Lower lobe of right lung (tissue), 2 donors: ENCODE results near the gene ZNF460. TPM values are rescaled to one million over a fixed set of nuclear protein-coding genes. Genes with fewer than 3 reads are reported as not detected.

ENCODE experiments used
- ATAC-seq, 2 donors: fragments of 200-7000 bp; cut with Tn5 transposase; one replicate each; pipeline ENCODE4 v1.9.1; 2020 to 2022; ENCODE audit warnings: mild to moderate bottlenecking in 2 of 2, moderate library complexity in 2 of 2
- DNase-seq: peaks from one replicate; pipeline ENCODE4 v3.0.0-alpha.2; 2020
- H3K27ac ChIP-seq: fragments of 200-600 bp; one replicate; pipeline ENCODE4 v1.8.0; 2022
- H3K27me3 ChIP-seq: fragments of 200-600 bp; one replicate; pipeline ENCODE4 v1.8.0; 2022; ENCODE audit warnings: low read depth
- H3K36me3 ChIP-seq: fragments of 200-600 bp; one replicate; pipeline ENCODE4 v1.8.0; 2022; ENCODE audit warnings: mild to moderate bottlenecking
- H3K4me1 ChIP-seq: fragments of 200-600 bp; one replicate; pipeline ENCODE4 v1.8.0; 2022
- H3K4me3 ChIP-seq: fragments of 200-600 bp; one replicate; pipeline ENCODE4 v1.8.0; 2022; ENCODE audit warnings: mild to moderate bottlenecking
- H3K9me3 ChIP-seq: fragments of 200-600 bp; one replicate; pipeline ENCODE4 v1.8.0; 2022
- CTCF ChIP-seq: fragments of 200-600 bp; IDR thresholded peaks from one replicate; pipeline ENCODE4 v1.8.0; 2022; ENCODE audit warnings: antibody characterized with exemption, mild to moderate bottlenecking
- intact Hi-C: fragments of 100-400 bp; cut with DNase I; formaldehyde crosslinking; loops from one replicate; pipeline ENCODE4 v1.11.0; 2022
- total RNA-seq: library from RNA; stranded (reverse); fragmentation: NEBNext Ultra II Directional; extraction: Animal tissue kit (Norgen Biotek cat#: 25700); gene quantifications from one replicate; pipeline ENCODE4 v1.2.1, GENCODE V29; 2021
- donor health status: DM: no; HTN: yes; CAD: no; lungs with severe emphysema.

The ZNF460 gene
- total RNA-seq, 1 donor from 2014 or later = 51.4 TPM

GRCh38 chr19:57282011-57282643 is 1.8 kb downstream of the ZNF460 start:
- intact Hi-C loops = no loop called here
- Histone ChIP-seq H3K27me3 (no peaks in the 10 kb centered on the region), H3K4me1 (peaks cover 41% of the 10 kb centered on the region), H3K36me3 (peaks cover 40% of the 10 kb centered on the region), H3K4me3 (peak overlapping the region; percentile 94), H3K9me3 (peaks cover 4% of the 10 kb centered on the region), H3K27ac (no peak overlapping the region)
- DNase-seq (no peak), ATAC-seq (no peak)
- TF ChIP-seq CTCF = no peak

DNA sequence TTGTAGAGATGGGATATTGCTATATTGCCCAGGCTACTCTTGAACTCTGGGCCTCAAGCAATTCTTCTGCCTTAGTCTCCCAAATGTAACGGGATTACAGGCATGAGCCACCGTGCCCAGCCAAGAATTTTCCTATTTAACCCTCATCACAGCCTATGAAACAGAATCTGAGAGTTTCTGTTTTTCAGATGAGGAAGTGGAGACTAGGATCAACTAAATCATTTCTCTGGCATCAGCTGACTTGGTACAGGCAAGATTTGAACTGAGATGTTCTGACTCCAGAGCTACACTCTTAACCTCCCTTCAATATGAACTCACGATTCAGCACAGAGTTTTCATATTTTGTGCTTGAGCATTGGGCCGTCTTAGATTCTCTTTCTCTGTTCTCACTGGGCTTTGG is 8.1 kb downstream of the ZNF460 start:
- H3K9me3 ChIP-seq = peaks cover 32% of the 10 kb centered on the region
- intact Hi-C loops = no loop called here

GRCh38 chr19:57290970-57291369 is 10.7 kb downstream of the ZNF460 start:
- TF ChIP-seq CTCF = no peak
- peaks cover 45% of the 10 kb centered on the region for H3K9me3 ChIP-seq
- DNase-seq (no peak), ATAC-seq (no peak)
- no peaks in the 10 kb centered on the region for H3K27me3 ChIP-seq
- no peaks in the 10 kb centered on the region for H3K4me1 ChIP-seq
- no peak overlapping the region for H3K4me3 ChIP-seq
- H3K36me3 ChIP-seq = peaks cover 99% of the 10 kb centered on the region
- no peak overlapping the region for H3K27ac ChIP-seq
- intact Hi-C loops = no loop called here

More for the DNA sequence above, 8.1 kb downstream of the ZNF460 start:
- Histone ChIP-seq H3K27ac (no peak overlapping the region), H3K4me1 (peaks cover 9% of the 10 kb centered on the region), H3K4me3 (no peak overlapping the region), H3K27me3 (no peaks in the 10 kb centered on the region), H3K36me3 (peaks cover 100% of the 10 kb centered on the region)
- DNase-seq (no peak), ATAC-seq (no peak)
- TF ChIP-seq CTCF = no peak

DNA sequence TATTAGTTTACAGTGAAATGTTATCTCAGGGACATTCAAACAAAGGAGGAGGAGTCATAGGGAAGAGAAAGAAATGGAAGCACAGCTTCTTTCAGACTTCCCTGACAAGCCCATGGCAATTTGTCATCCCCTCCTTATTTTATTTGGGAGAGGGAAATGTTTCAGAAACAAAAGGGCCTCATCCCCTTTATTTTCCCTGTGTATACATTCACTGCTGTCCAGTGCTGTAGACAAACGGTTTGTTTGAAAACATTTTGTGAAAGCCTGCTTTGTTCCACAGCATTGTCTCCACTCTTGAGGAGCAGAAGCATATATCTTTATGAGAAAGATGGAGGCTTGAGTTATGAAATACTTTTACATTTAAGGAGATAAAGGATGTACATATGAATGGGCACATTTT is 12.3 kb downstream of the ZNF460 start:
- no peak for DNase-seq
- Histone ChIP-seq H3K36me3 (peaks cover 85% of the 10 kb centered on the region), H3K27ac (no peak overlapping the region), H3K4me1 (no peaks in the 10 kb centered on the region), H3K9me3 (peaks cover 39% of the 10 kb centered on the region), H3K27me3 (no peaks in the 10 kb centered on the region), H3K4me3 (no peak overlapping the region)
- intact Hi-C loops = no loop called here
- no peak for TF ChIP-seq CTCF
- ATAC-seq = no peak

DNA sequence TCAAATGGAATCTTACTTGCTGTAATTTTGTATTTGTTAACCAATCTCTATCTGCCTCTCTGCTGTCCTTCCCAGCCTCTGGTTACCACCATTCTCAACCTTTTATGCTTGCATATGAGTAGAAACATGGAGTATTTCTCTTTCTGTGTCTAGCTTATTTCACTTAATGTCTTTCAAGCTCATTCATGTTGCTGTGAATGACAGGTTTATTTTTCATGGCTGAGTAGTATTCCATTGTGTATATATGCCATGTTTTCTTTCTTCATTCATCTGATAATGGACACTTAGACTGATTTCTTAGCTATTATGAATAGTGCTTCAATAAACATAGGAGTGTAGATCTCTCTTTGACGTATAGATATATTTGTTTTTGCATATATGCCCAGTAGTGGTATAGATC is 13.4 kb downstream of the ZNF460 start:
- TF ChIP-seq CTCF = no peak
- no peak for DNase-seq
- intact Hi-C loops = no loop called here
- H3K4me3 ChIP-seq = no peak overlapping the region
- H3K27me3 ChIP-seq = no peaks in the 10 kb centered on the region
- no peak overlapping the region for H3K27ac ChIP-seq
- peaks cover 39% of the 10 kb centered on the region for H3K9me3 ChIP-seq
- ATAC-seq = no peak
- peaks cover 75% of the 10 kb centered on the region for H3K36me3 ChIP-seq
- no peaks in the 10 kb centered on the region for H3K4me1 ChIP-seq
